GOT3 (cell line): Measurements from ENCODE around the gene LAMP1.
"Not testable (repeated sequence)": the region's sequence is repeated elsewhere in the genome, so short reads cannot be mapped to it uniquely, and the experiment has no call there.

Source experiments
- DNase-seq: peaks from one replicate; lab custom pipeline; 2025; ENCODE audit warnings: mixed read lengths; lab: John Stamatoyannopoulos, UW

Gene LAMP1

DNA sequence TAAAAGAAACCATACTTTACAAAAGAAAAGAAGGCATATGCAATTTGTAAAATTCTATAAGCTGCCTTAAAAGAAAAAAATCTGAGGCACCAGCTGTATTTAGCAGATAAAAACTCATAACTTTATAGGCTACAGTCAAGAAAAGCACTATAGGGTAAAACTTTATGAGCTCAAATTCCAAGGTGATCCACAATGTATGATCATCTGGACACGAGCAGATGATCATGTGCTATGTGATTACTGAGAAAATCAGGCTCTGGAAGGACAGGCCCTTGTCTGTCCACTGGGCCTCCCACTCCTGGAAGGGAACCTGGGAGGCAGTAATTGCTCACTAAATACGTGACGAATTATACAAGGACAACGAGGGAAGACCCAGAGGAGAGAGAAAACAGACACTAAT lies 59.6 kb downstream of the LAMP1 start:
- DNase-seq: no peak

DNA sequence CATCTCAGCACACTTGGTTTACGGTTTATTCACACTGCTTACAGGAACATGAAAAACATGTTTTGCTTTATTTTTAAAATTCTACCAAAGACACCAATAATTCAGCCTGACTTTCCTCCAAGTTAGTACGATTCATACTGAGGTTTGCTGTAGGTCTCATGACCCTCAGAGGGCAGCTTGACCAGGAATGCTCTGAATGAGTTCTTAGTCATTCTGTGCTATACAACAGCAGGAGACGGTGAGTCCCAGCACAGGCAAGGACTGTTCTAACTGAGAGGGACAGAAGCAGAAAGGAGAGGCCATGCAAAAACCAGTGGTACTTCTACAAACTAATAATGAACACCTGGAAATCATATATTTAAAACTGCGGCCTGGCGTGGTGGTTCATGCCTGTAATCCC lies 60.5 kb downstream of the LAMP1 start:
- no peak for DNase-seq

GRCh38 chr13:113358653-113359190 lies 61.7 kb downstream of the LAMP1 start:
- DNase-seq: no peak

DNA sequence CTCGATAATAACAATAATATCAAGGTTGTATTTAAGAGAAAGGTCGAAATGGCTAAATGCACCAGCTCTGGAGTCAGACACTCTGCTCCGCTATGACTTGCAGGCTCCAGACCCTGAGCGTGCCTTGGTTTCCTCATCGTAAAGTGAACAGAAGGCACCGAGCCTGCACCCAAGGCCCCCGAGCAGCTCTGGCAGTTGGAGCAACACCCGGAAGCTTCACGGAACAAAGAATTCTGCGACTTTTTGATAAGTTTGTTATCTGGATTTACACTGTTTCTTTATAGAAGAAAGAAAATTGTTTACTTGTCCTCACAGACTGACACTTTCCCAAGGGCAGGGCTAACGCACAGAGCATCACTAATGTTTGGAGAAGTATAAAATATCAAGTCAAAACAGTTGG lies 62.5 kb downstream of the LAMP1 start:
- no peak for DNase-seq

- DNase-seq: no peak
These were observed 63.4 kb downstream of the LAMP1 start for GRCh38 chr13:113360446-113360845.

DNA sequence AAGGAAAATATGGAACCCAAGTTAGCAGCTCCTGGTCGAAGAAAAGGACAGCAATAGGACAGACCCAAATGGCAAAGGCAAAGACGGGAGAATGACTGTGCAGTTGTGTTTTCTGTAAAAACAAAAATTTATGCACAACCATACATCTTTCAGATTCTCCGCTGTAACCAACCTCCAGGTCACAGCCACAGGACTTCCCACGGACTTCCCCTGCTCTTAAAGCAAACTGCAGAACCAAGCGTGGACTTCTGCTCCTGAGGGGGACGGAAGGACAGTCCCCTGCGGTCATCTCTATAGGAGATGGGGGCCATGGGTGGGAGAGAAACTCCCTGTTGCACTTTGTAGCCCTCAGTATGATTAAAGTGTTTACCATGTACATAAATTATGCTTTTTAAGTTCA lies 64.4 kb downstream of the LAMP1 start:
- DNase-seq: no peak

DNA sequence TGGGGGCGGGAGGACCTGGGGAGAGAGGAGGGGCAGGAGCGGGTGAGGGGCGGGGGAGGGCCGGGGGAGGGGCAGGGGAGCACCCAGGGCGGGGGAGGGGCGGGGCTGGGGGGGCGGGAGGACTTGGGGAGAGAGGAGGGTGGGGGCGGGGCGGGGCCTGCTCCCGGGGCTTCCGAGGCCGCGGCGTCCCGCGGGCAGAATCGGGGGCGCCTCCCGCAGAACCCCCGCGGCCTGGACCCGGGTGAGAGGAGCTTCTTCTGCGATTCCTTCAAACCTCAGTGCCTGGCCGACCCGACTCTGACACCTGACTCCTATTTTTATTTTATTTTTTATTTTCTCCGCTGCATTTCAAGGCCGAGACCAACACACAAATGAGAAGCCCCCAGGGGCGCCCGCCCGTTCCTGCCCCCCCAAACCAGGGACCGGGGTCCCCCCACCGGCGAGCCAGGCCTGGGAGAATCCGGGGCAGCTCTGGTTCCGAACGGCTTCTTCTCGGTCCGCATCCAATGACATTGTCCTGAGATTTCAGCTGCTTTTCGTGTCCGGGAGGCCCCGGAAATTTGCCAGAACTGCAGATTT lies 67.4 kb downstream of the LAMP1 start:
- no peak for DNase-seq

GRCh38 chr13:113364901-113365582 lies 68.0 kb downstream of the LAMP1 start:
- no peak for DNase-seq

DNA sequence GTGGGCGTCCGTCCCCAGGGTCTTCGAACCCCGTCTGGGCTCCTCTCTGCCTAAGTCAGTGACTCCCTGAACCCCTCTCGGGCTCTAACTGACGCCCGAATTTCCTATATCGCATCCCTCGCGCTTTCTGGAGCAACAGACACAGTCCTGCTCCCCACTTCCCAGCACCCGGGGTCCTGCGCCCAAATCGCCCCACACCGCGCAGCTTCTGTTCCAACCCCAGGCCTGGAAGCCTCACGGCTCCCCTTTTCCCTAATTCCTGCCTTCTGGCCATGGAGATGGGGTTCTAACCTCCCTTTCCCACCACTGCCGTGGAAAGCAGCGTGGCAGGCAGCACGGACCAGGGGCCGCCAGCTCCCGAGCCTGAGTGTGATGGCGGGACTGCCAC lies 68.5 kb downstream of the LAMP1 start:
- no peak for DNase-seq

DNA sequence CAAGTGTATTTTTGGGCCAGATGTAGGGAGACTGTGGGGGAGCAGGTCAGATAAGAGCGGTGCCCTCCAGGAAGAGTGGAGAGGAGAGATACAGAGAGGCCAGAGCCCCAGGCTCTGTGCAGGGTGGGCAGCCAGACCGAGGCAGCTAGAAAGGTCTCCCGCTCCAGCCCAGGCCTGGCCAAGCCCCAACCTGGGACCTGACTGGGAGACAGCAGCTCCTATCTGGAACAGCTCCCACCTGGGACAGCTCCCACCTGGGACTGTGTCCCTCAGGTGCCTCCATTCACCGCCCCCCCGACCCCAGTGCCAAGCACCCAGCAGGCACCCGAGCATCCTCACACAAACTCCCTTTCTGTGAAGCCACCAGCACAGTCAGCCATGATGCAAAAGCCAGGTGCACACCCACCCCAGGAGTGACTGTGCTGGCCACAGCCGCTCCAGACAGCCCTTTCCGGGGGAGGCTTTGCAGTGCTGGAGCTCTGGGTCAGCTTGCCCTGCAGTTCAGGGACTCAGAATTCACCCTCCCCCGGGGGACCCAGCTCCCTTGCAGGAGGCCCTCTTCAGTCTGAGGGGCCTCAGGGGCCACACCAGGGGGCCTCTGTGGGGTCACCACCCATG lies 69.0 kb downstream of the LAMP1 start:
- DNase-seq: no peak

DNA sequence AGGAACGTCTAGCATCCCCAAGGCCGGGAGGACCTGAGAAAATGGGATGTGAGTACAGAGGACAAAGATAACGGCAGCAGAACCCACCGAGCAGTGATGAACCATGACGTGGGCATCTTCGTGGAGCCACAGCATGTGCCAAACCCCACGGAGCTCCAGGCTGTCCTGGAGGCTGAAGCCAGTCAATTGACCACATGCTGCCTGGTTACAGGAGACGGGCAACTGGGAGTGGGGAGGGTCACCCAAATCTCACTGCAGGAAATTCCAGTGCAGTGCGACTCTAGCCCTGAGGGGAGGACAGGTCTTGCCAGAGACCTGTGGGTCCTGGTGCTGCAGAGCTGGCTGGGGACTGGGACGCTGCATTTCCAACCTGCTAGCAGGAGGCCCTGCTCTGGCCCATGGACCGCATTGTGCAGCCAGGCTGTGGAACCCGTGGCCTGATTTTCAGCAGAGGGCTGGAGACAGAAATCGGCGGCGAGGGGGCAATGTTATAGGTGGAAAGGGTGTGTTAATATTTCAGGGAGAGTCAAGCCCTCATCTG lies 70.1 kb downstream of the LAMP1 start:
- DNase-seq: no peak

DNA sequence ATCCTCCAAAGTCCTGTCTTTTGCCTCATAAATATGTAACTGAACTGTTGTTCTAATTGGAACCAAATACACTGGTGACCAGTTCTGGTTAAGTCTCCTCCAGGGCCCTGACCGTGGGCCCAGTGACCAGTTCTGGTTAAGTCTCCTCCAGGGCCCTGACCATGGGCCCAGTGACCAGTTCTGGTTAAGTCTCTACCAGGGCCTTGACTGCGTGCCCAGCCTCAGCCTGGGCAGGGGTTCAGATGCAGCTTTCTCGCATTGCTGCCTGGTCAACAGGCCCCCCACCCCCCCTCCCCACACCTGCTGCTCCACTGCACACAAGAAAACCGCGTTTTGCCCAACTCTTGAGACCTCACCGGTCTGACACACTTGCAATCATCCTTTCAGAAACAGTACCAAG lies 70.7 kb downstream of the LAMP1 start:
- DNase-seq: no peak

DNA sequence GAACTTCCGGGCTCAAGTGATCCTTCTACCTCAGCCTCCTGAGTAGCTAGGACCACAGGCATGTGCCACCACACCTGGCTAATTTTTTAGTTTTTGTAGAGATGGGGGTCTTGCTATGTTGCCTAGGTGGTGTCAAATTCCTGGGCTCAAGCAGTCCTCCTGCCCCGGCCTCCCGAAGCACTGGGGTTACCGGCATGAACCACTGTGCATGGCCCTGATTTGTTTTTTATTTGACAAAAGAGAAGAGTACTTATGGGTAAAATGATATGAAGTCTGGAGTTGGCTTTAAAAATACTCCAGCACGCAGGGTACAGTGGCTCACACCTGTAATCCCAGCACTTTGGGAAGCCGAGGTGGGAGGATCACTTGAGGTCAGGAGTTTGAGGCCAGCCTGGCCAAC lies 71.3 kb downstream of the LAMP1 start:
- DNase-seq: not testable (repeated sequence)

DNA sequence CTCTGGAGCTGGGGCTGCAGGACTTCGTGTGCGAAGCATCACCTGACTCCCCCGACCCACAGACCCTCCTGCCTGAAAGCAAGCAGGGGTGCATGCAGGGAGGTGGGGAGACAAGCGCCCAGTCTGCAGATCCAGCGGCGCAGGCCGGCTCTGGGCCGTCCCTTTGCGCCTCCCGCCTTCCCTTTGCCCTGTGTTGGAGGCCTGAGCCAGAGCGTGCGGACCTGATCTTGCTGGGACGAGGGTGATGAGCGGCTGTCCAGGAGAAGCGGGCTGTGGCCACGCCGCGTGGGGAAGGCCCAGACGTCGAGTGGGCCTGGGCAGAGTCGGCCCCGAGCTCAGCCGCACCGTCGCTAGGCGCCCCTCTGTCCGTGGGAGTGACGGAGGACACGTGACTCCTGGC lies 72.2 kb downstream of the LAMP1 start:
- no peak for DNase-seq

GRCh38 chr13:113369881-113370280 lies 72.8 kb downstream of the LAMP1 start:
- no peak for DNase-seq

DNA sequence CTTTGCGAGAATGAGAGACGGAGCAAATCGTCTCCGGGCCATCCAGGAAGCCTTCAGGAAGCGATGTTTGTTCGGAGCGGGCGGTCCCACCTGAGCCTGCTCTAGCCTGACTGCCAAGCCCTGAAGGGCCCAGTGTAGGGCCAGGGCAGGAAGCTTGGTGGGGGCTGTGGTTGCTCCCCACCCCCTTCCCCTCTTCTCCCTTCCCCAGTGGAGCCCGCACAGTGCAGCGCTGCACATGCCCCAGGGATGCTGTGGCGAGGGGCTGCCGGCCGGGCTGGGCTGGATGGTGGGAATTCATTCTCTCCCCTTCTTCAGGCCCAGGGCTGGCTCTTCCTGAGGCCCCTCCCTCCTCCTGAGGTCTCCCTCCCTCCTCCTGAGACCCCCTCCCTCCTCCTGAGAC lies 74.0 kb downstream of the LAMP1 start:
- no peak for DNase-seq

- DNase-seq: not testable (repeated sequence)
These were observed 74.7 kb downstream of the LAMP1 start for GRCh38 chr13:113371701-113372100.
